Tibial nerve (tissue), 4 donors: Measurements from ENCODE around the gene NDUFS7.

Source experiments
- EP300 ChIP-seq, 2 donors: sonication (generic); formaldehyde crosslinking; IDR thresholded peaks; one replicate each; pipeline ENCODE4 v1.6.1; 2017; ENCODE audit warnings: antibody characterized with exemption in 2 of 2, mild to moderate bottlenecking in 1 of 2
- POLR2A ChIP-seq, 2 donors: fragments of 450-650 bp; IDR thresholded peaks; one replicate each; pipeline ENCODE4 v1.6.1; 2017; ENCODE audit warnings: antibody characterized with exemption in 2 of 2, mild to moderate bottlenecking in 2 of 2, moderate library complexity in 2 of 2
- TF ChIP-seq, protein P1 (sequence below), 5 experiments: fragments of 200-600 bp in 3 of 5; fragments of 450-650 bp in 2 of 5; sonication (generic) in 3 of 5; IDR thresholded peaks; one replicate each; pipeline ENCODE4 v1.5.1; 2016 to 2019; ENCODE audit warnings: antibody characterized with exemption in 5 of 5, mild to moderate bottlenecking in 3 of 5, moderate library complexity in 2 of 5

DNA sequence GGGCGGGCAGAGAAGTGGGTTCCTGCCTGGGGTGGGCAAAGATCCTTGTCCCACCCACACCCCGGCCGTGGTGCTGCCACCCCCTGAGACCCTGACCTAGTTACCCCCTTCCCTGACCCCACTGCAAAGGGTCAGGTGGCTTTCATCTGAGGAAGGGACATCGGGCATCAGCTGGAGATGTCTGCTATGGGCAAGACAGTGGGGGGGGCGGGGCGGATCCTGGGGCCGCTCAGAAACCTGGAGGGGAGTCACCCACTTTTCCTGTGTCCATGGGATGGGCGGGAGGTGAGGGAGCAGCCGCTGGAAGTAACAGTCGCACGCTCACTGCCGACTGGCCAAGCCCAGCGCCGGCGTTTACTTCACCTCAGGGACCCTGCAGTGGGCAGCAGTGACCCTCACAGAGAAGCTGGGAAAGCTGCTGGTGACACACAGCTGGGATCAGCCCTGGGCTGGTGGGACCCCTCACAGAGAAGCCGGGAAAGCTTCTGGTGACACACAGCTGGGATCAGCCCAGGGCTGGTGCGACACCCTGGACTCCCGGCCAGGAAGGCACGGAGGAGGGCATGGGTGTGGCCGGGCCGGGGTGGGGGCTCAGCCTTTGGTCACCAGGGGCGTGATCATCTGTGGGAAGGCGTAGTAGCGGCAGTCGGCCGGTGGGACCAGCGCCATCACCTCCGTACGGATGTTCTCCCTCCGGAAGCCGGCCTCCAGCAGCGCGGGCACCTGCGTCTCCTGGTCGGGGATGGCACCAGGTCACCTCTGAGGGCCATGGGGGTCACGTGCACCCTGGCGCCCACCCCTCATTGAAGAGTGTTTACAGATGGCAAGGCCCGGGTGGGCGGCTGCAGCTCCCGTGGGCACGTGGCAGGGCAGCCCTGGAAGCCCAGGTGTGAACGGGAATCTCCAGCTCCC, 13.3 kb downstream of the NDUFS7 start:
- TF ChIP-seq, protein P1, sequence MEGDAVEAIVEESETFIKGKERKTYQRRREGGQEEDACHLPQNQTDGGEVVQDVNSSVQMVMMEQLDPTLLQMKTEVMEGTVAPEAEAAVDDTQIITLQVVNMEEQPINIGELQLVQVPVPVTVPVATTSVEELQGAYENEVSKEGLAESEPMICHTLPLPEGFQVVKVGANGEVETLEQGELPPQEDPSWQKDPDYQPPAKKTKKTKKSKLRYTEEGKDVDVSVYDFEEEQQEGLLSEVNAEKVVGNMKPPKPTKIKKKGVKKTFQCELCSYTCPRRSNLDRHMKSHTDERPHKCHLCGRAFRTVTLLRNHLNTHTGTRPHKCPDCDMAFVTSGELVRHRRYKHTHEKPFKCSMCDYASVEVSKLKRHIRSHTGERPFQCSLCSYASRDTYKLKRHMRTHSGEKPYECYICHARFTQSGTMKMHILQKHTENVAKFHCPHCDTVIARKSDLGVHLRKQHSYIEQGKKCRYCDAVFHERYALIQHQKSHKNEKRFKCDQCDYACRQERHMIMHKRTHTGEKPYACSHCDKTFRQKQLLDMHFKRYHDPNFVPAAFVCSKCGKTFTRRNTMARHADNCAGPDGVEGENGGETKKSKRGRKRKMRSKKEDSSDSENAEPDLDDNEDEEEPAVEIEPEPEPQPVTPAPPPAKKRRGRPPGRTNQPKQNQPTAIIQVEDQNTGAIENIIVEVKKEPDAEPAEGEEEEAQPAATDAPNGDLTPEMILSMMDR (IDR thresholded peaks at IDR 0.05) = no peak
- no peak for TF ChIP-seq POLR2A (IDR thresholded peaks at IDR 0.05)
- TF ChIP-seq EP300 (IDR thresholded peaks at IDR 0.05) = no peak
